ENCODE data around the gene TENM3.
A peak's percentile ranks its signal among the peaks of the same experiment; 100 is the strongest.
"Not testable (repeated sequence)": the region's sequence is repeated elsewhere in the genome, so short reads cannot be mapped to it uniquely, and the experiment has no call there.

TENM3 gene

DNA sequence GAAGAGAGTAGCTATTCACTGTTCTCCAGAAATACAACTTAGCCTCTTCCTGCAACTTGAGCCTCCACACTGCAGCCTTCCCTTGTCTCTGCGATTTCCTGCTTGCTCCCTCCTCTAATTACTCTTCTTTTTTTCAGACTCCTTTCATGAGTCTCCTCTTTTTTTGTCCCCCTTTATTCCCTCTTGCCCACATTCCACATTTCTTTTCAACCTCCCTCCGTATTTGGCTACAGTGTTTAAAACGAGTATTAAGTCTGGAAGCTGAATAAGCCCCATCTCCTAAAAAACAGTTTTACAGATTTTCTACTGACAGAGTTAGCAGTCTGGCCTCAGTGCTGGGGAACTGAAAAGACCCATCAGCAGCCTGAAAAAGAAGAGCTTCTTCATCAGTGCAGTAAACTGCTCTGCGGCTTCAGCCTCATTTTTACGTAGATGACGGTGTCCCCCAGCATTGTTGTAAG is 141.5 kb downstream of the TENM3 start:
- Histone ChIP-seq H3K9me3 (ENCODE audit: control insufficient read depth, low read depth, low read length) (no peaks in the 10 kb centered on the region), H3K27me3 (ENCODE audit: control insufficient read depth, insufficient read depth, low read length) (no peaks in the 10 kb centered on the region), H3K9ac (ENCODE audit: low read length) (peak overlapping the region; percentile 36), H3K4me1 (ENCODE audit: control insufficient read depth, low read depth, low read length) (peaks cover 12% of the 10 kb centered on the region), H3K27ac (ENCODE audit: low read length) (peak overlapping the region; percentile 30), H3K4me3 (ENCODE audit: low read length) (no peak overlapping the region), H3K36me3 (ENCODE audit: control insufficient read depth, low read depth, low read length) (no peaks in the 10 kb centered on the region)

DNA sequence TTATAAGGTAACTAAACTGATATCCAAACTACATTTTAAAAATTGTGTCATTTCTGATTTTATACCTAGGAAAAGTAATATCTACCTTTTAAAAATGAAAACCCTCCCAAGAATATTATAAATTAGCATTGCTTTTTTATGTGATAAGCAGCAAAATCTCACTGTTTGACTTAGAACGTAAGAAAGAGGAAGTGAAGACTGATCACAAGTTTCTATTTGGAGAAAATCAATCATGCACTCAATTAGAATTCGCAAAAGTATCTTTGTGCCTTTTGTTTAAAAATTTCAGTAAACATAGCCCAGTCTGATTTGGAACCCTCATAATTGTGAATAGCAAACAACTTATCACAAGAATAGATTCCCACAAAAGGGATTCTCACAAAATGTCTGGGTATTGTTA is 142.7 kb downstream of the TENM3 start:
- Histone ChIP-seq H3K4me3 (ENCODE audit: low read length) (no peak overlapping the region), H3K4me1 (ENCODE audit: control insufficient read depth, low read depth, low read length) (peaks cover 12% of the 10 kb centered on the region), H3K27ac (ENCODE audit: low read length) (no peak overlapping the region), H3K9me3 (ENCODE audit: control insufficient read depth, low read depth, low read length) (no peaks in the 10 kb centered on the region), H3K9ac (ENCODE audit: low read length) (no peak overlapping the region), H3K36me3 (ENCODE audit: control insufficient read depth, low read depth, low read length) (no peaks in the 10 kb centered on the region), H3K27me3 (ENCODE audit: control insufficient read depth, insufficient read depth, low read length) (no peaks in the 10 kb centered on the region)

DNA sequence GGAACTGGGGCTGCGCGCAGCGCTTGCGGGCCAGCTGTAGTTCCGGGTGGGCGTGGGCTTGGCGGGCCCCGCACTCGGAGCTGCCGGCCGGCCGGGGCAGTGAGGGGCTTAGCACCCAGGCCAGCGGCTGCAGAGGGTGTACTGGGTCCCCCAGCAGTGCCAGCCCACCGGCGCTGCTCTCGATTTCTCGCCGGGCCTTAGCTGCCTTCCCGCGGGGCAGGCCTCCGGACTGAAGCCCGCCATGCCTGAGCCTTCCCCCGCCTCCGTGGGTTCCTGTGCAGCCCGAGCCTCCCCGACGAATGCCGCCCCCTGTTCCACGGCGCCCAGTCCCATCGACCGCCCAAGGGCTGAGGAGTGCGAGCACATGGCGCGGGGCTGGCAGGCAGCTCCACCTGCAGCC is 143.4 kb downstream of the TENM3 start:
- H3K36me3 ChIP-seq (ENCODE audit: control insufficient read depth, low read depth, low read length); H3K9me3 ChIP-seq (ENCODE audit: control insufficient read depth, low read depth, low read length); H3K27ac ChIP-seq (ENCODE audit: low read length); H3K9ac ChIP-seq (ENCODE audit: low read length); H3K4me3 ChIP-seq (ENCODE audit: low read length); H3K27me3 ChIP-seq (ENCODE audit: control insufficient read depth, insufficient read depth, low read length): not testable (repeated sequence)
- peaks cover 12% of the 10 kb centered on the region for H3K4me1 ChIP-seq (ENCODE audit: control insufficient read depth, low read depth, low read length)

DNA sequence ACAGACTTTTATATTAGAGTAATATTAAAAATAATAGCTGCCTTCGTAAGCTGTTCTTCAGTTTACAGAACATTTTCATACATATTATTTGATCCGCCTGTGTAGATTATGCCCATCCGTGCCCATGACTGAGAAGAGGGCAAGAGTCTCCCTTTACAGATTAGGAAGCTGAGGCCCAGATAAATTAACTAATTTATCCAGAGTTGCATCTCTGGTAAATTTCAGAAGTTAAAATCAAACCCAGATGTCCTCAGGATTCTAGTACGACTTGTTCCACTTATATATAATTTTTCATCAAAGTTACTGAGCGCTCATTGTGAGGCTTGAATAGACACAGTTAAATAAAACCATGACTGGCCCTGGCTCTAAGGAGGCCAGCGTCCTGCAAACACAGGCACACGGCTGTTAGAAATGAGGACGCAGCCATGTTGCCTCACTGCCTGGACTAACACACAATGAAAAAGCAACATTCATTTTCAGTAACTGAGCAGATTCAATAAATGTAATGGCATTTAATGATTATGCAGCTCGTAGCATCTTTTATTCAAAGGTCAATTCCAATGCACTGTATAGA is 148.0 kb downstream of the TENM3 start:
- H3K9me3 ChIP-seq (ENCODE audit: control insufficient read depth, low read depth, low read length) = no peaks in the 10 kb centered on the region
- H3K4me1 ChIP-seq (ENCODE audit: control insufficient read depth, low read depth, low read length) = peaks cover 5% of the 10 kb centered on the region
- no peak overlapping the region for H3K4me3 ChIP-seq (ENCODE audit: low read length)
- H3K27me3 ChIP-seq (ENCODE audit: control insufficient read depth, insufficient read depth, low read length) = no peaks in the 10 kb centered on the region
- no peak overlapping the region for H3K9ac ChIP-seq (ENCODE audit: low read length)
- H3K27ac ChIP-seq (ENCODE audit: low read length) = no peak overlapping the region
- no peaks in the 10 kb centered on the region for H3K36me3 ChIP-seq (ENCODE audit: control insufficient read depth, low read depth, low read length)

DNA sequence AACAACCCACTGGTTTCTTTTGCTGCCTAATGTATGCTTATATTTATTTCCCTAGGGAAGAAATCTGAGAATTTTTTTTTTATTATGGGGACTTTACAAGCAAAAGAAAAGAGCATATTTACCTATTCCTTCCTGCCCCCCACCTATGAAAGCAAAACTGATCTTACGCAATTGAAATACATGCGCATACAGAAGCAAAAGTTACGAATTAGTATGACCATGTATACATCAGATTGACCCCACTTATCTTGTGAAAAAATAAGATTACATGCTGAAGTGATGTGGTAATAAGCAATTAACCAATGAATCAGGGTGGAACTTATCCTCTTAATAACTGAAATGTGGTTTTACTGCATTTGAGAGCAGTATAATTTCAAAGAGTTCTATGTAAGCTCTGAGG is 151.0 kb downstream of the TENM3 start:
- no peaks in the 10 kb centered on the region for H3K27me3 ChIP-seq (ENCODE audit: control insufficient read depth, insufficient read depth, low read length)

DNA sequence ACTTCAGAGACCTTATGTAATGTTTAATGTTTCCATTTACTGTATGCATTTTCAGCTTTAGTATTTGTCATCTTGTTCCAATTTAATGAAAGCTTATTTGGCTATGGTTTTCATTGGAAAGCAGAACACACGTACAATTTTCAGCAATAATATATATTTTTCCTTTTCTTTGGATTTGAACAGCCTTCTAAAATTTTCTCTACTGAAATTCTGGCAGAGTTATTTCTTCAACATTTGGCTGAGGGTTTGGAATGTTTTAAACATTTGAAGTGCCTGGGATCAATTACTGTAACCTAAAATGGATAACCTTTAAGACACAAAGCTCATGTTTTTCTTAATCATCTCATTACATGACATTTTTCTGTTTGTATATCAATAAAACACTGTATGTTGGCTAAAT is 156.9 kb downstream of the TENM3 start:
- Histone ChIP-seq H3K4me1 (ENCODE audit: control insufficient read depth, low read depth, low read length) (no peaks in the 10 kb centered on the region), H3K9ac (ENCODE audit: low read length) (no peak overlapping the region), H3K4me3 (ENCODE audit: low read length) (no peak overlapping the region), H3K27me3 (ENCODE audit: control insufficient read depth, insufficient read depth, low read length) (no peaks in the 10 kb centered on the region), H3K27ac (ENCODE audit: low read length) (no peak overlapping the region), H3K9me3 (ENCODE audit: control insufficient read depth, low read depth, low read length) (no peaks in the 10 kb centered on the region), H3K36me3 (ENCODE audit: control insufficient read depth, low read depth, low read length) (no peaks in the 10 kb centered on the region)

More for the DNA sequence above, 151.0 kb downstream of the TENM3 start:
- Histone ChIP-seq H3K4me1 (ENCODE audit: control insufficient read depth, low read depth, low read length) (peaks cover 5% of the 10 kb centered on the region), H3K4me3 (ENCODE audit: low read length) (no peak overlapping the region), H3K27ac (ENCODE audit: low read length) (no peak overlapping the region), H3K36me3 (ENCODE audit: control insufficient read depth, low read depth, low read length) (no peaks in the 10 kb centered on the region), H3K9ac (ENCODE audit: low read length) (no peak overlapping the region), H3K9me3 (ENCODE audit: control insufficient read depth, low read depth, low read length) (no peaks in the 10 kb centered on the region)

DNA sequence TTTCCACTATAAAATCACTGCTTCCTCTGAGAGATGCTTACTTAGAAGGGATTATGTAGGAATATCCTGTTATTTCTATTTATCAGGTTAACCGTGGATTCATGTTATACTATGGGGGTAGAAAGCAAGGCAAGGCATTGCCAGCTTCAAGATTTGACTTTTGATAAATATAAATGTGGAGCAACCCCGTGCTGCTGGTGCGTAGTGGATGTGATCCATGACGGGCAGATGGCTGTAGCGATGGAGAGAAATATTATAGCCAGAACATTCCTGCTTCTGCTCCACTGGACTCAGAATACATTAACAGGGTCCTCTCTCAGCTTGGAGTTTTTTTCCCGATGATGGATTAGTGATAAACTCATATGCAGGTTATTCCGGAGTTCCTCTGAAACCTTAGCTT is 157.6 kb downstream of the TENM3 start:
- Histone ChIP-seq H3K27me3 (ENCODE audit: control insufficient read depth, insufficient read depth, low read length) (no peaks in the 10 kb centered on the region), H3K36me3 (ENCODE audit: control insufficient read depth, low read depth, low read length) (no peaks in the 10 kb centered on the region), H3K27ac (ENCODE audit: low read length) (no peak overlapping the region), H3K9ac (ENCODE audit: low read length) (no peak overlapping the region), H3K4me1 (ENCODE audit: control insufficient read depth, low read depth, low read length) (no peaks in the 10 kb centered on the region), H3K9me3 (ENCODE audit: control insufficient read depth, low read depth, low read length) (no peaks in the 10 kb centered on the region), H3K4me3 (ENCODE audit: low read length) (no peak overlapping the region)

DNA sequence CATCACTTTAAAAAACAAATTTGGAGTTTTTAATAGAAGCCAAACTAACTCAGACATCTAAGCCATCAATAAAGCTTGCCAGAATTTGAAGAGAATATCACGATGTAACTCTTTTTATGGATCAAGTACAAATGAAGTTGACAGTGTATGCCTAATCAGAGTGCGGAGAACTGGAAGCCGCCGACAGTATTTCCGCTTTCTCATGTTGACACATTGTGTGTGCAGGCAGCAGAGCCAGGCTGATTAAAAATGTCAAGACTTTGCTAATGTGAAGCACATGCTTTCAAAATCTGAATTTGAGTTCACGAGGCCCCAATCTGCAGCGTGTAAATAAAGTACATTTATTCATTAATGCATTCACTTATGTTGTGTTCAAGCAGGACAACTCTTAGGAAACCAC is 161.2 kb downstream of the TENM3 start:
- Histone ChIP-seq H3K4me1 (ENCODE audit: control insufficient read depth, low read depth, low read length) (no peaks in the 10 kb centered on the region), H3K9me3 (ENCODE audit: control insufficient read depth, low read depth, low read length) (no peaks in the 10 kb centered on the region), H3K27me3 (ENCODE audit: control insufficient read depth, insufficient read depth, low read length) (no peaks in the 10 kb centered on the region), H3K27ac (ENCODE audit: low read length) (no peak overlapping the region), H3K9ac (ENCODE audit: low read length) (no peak overlapping the region), H3K4me3 (ENCODE audit: low read length) (no peak overlapping the region), H3K36me3 (ENCODE audit: control insufficient read depth, low read depth, low read length) (no peaks in the 10 kb centered on the region)

DNA sequence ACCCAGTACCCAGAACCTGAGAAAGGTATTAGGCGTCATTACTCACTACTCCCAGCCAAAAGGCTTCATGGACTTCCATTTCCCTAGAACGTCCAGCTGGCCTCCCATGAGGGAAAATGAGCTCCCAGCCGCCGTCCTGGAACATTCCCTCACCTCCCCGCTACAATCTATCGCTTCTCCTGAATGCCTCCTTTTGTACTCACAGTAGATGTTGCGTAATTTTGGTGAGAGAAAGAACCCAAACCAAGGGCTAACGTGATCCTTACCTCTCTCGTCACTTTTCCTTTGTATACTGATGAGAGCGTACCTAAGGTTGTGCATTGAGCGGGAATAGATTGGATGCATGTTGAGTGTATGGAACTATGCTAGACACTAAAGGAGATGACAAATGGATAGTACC is 161.9 kb downstream of the TENM3 start:
- no peak overlapping the region for H3K27ac ChIP-seq (ENCODE audit: low read length)
- H3K9me3 ChIP-seq (ENCODE audit: control insufficient read depth, low read depth, low read length) = no peaks in the 10 kb centered on the region
- H3K9ac ChIP-seq (ENCODE audit: low read length) = no peak overlapping the region
- H3K4me1 ChIP-seq (ENCODE audit: control insufficient read depth, low read depth, low read length) = no peaks in the 10 kb centered on the region
- H3K36me3 ChIP-seq (ENCODE audit: control insufficient read depth, low read depth, low read length) = no peaks in the 10 kb centered on the region
- H3K27me3 ChIP-seq (ENCODE audit: control insufficient read depth, insufficient read depth, low read length) = no peaks in the 10 kb centered on the region
- no peak overlapping the region for H3K4me3 ChIP-seq (ENCODE audit: low read length)

DNA sequence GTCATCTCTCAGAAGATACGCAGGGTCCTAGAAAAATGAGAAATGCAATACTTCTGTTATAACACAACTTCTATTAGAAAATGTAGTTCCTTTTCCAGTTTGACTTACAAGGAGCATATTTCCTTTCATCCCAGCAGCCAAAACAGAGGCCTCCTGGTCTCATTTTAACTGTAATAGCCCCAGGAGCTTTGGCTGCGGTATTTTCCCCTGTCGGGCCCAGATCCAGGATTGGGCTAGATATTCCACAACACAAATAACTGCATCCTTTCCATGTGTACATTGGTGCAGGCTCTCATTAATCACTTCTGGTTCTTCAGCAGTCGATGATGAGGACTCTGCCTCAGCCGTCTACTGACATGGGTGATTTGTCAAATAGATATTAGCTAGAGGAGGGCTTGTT is 166.1 kb downstream of the TENM3 start:
- Histone ChIP-seq H3K27ac (ENCODE audit: low read length) (no peak overlapping the region), H3K4me1 (ENCODE audit: control insufficient read depth, low read depth, low read length) (peaks cover 6% of the 10 kb centered on the region)

DNA sequence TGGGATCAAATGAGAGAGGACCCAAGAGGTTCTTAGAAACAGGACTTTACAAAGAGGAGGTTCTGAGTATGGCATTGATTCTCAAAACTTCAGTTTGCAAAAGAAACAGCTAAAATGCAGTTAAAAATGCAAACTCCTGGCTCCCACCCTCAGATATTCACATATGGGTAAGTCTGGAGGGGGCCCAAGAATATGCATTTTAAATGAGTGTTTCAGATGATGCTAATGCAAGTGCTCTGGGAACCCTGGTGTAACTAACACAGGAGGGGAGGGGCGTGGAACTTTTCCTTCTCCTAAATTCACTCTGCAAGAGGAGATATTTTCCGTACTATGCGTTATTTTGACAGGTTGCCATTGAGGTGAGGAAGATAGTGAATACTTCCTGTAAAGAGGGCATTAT is 168.2 kb downstream of the TENM3 start:
- H3K4me3 ChIP-seq (ENCODE audit: low read length) = no peak overlapping the region
- H3K27ac ChIP-seq (ENCODE audit: low read length) = no peak overlapping the region
- H3K4me1 ChIP-seq (ENCODE audit: control insufficient read depth, low read depth, low read length) = peaks cover 22% of the 10 kb centered on the region
- no peaks in the 10 kb centered on the region for H3K36me3 ChIP-seq (ENCODE audit: control insufficient read depth, low read depth, low read length)
- H3K27me3 ChIP-seq (ENCODE audit: control insufficient read depth, insufficient read depth, low read length) = no peaks in the 10 kb centered on the region
- peaks cover 9% of the 10 kb centered on the region for H3K9me3 ChIP-seq (ENCODE audit: control insufficient read depth, low read depth, low read length)
- no peak overlapping the region for H3K9ac ChIP-seq (ENCODE audit: low read length)

More for the DNA sequence above, 166.1 kb downstream of the TENM3 start:
- peaks cover 9% of the 10 kb centered on the region for H3K9me3 ChIP-seq (ENCODE audit: control insufficient read depth, low read depth, low read length)
- no peak overlapping the region for H3K9ac ChIP-seq (ENCODE audit: low read length)
- H3K4me3 ChIP-seq (ENCODE audit: low read length) = no peak overlapping the region
- H3K27me3 ChIP-seq (ENCODE audit: control insufficient read depth, insufficient read depth, low read length) = no peaks in the 10 kb centered on the region
- H3K36me3 ChIP-seq (ENCODE audit: control insufficient read depth, low read depth, low read length) = no peaks in the 10 kb centered on the region

DNA sequence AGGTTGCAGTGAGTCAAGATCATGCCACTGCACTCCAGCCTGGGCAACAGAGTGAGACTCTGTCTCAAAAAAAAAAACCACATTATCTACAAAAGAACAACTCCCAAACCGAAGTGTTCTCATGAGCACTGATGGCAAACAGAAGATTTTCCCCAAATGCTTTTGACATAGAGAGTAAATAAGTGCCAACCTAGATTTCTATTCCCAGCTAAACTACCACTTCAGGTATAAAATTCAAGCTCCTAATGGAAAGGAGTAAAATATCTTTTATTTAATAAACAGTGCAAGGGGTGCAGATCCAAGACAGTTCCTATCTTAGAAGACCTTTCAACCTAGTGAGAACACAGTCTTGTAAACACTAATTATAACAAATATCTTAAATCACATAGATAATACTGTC is 170.3 kb downstream of the TENM3 start:
- Histone ChIP-seq H3K36me3 (ENCODE audit: control insufficient read depth, low read depth, low read length) (no peaks in the 10 kb centered on the region), H3K4me3 (ENCODE audit: low read length) (no peak overlapping the region), H3K27ac (ENCODE audit: low read length) (no peak overlapping the region), H3K9me3 (ENCODE audit: control insufficient read depth, low read depth, low read length) (peaks cover 9% of the 10 kb centered on the region), H3K27me3 (ENCODE audit: control insufficient read depth, insufficient read depth, low read length) (no peaks in the 10 kb centered on the region), H3K4me1 (ENCODE audit: control insufficient read depth, low read depth, low read length) (peaks cover 28% of the 10 kb centered on the region), H3K9ac (ENCODE audit: low read length) (no peak overlapping the region)
